GM13977 (cell line): ENCODE results near the gene FAM83E.

Experiments used
- DNase-seq: peaks from one replicate; pipeline ENCODE4 v3.0.0; 2012; ENCODE audit warnings: low spot score
- CTCF ChIP-seq: IDR thresholded peaks from 2 replicates; pipeline ENCODE4 v1.5.1; 2012; ENCODE audit warnings: mild to moderate bottlenecking, control low read depth; ENCODE audit not compliant: insufficient read depth; ENCODE audit errors: extremely low read depth, missing control alignments
- in situ Hi-C: fragments of 300-500 bp; cut with MboI; formaldehyde crosslinking; loops from one replicate; pipeline ENCODE4 v1.12.0; 2022; ENCODE audit warnings: low sequenced_read_pairs, low pct_unique_long_range_greater_than_20kb, mixed read lengths, inconsistent platforms; ENCODE audit not compliant: unreplicated experiment

Gene FAM83E

GRCh38 chr19:48575931-48576622 is 38.8 kb downstream of the FAM83E start:
- in situ Hi-C loops = no loop called here
- no peak for DNase-seq
- TF ChIP-seq CTCF = no peak

GRCh38 chr19:48573163-48573505 is 41.7 kb downstream of the FAM83E start:
- no peak for DNase-seq
- in situ Hi-C loops = no loop called here
- TF ChIP-seq CTCF = no peak

- in situ Hi-C loops = no loop called here
- DNase-seq = no peak
- no peak for TF ChIP-seq CTCF
Observed at GRCh38 chr19:48571378-48572162, 43.3 kb downstream of the FAM83E start.

GRCh38 chr19:48569814-48570213 is 45.1 kb downstream of the FAM83E start:
- in situ Hi-C loops = no loop called here
- no peak for DNase-seq
- no peak for TF ChIP-seq CTCF

GRCh38 chr19:48568345-48568886 is 46.5 kb downstream of the FAM83E start:
- no peak for TF ChIP-seq CTCF
- in situ Hi-C loops = no loop called here
- DNase-seq = no peak

GRCh38 chr19:48565090-48565489 is 49.8 kb downstream of the FAM83E start:
- TF ChIP-seq CTCF = no peak
- DNase-seq = no peak
- in situ Hi-C loops = no loop called here
